GM19452 (cell line): ENCODE data around the gene SPHK2.
"Not testable (repeated sequence)": the region's sequence is repeated elsewhere in the genome, so short reads cannot be mapped to it uniquely, and the experiment has no call there.

ENCODE experiments used
- ATAC-seq: cut with Tn5 transposase; IDR thresholded peaks from one replicate; pipeline ENCODE4 v1.9.1; 2021; ENCODE audit not compliant: unreplicated experiment

Gene SPHK2

GRCh38 chr19:48656840-48657474 is 37.7 kb downstream of the SPHK2 start:
- ATAC-seq = no peak

GRCh38 chr19:48657828-48658227 is 38.5 kb downstream of the SPHK2 start:
- ATAC-seq = not testable (repeated sequence)

- ATAC-seq = no peak
Observed at GRCh38 chr19:48658483-48658882, 39.2 kb downstream of the SPHK2 start.

GRCh38 chr19:48659768-48660167 is 40.5 kb downstream of the SPHK2 start:
- no peak for ATAC-seq

- ATAC-seq = peak; percentile 83
Observed at GRCh38 chr19:48660852-48661710, 41.8 kb downstream of the SPHK2 start.

GRCh38 chr19:48661711-48662090 is 42.4 kb downstream of the SPHK2 start:
- no peak for ATAC-seq

- ATAC-seq = no peak
Observed at GRCh38 chr19:48663667-48664066, 44.4 kb downstream of the SPHK2 start.

- ATAC-seq = no peak
Observed at GRCh38 chr19:48664476-48664875, 45.2 kb downstream of the SPHK2 start.

GRCh38 chr19:48665786-48666185 is 46.5 kb downstream of the SPHK2 start:
- no peak for ATAC-seq

GRCh38 chr19:48668332-48668731 is 49.0 kb downstream of the SPHK2 start:
- ATAC-seq = no peak

GRCh38 chr19:48668761-48669160 is 49.5 kb downstream of the SPHK2 start:
- no peak for ATAC-seq

- no peak for ATAC-seq
Observed at GRCh38 chr19:48669903-48670668, 50.8 kb downstream of the SPHK2 start.

- ATAC-seq = no peak
Observed at GRCh38 chr19:48670699-48671445, 51.6 kb downstream of the SPHK2 start.

- no peak for ATAC-seq
Observed at GRCh38 chr19:48671446-48671995, 52.2 kb downstream of the SPHK2 start.

GRCh38 chr19:48672994-48673393 is 53.7 kb downstream of the SPHK2 start, which contains the start of gene NTN5:
Gene NTN5, minus strand, starts transcription at chr19:48673017. Its CDS starts 2,031 bp downstream, at chr19:48670986.
- ATAC-seq = no peak

GRCh38 chr19:48673436-48674100 is 54.3 kb downstream of the SPHK2 start:
- no peak for ATAC-seq

GRCh38 chr19:48674216-48674809 is 55.0 kb downstream of the SPHK2 start:
- no peak for ATAC-seq

- no peak for ATAC-seq
Observed at GRCh38 chr19:48674921-48675824, 55.9 kb downstream of the SPHK2 start.

GRCh38 chr19:48676487-48676886 is 57.2 kb downstream of the SPHK2 start:
- ATAC-seq = no peak
